Activated CD4-positive, alpha-beta T cell treated with anti-CD3 and anti-CD28 coated beads, Interleukin-2, amount 50 U/mL, for 24 hours (primary cell): ENCODE data around the gene HMGN2.
"Not testable (repeated sequence)": the region's sequence is repeated elsewhere in the genome, so short reads cannot be mapped to it uniquely, and the experiment has no call there.

ENCODE experiments used
- DNase-seq, 2 donors: peaks; one replicate each; pipeline ENCODE4 v3.0.0-alpha.2; 2020; ENCODE audit warnings: low read depth in 1 of 2, low spot score in 1 of 2

Gene HMGN2

GRCh38 chr1:26476958-26477357, 4.7 kb downstream of the HMGN2 start:
- no peak for DNase-seq

- DNase-seq: no peak
These were observed 5.4 kb downstream of the HMGN2 start for GRCh38 chr1:26477446-26478152.

- no peak for DNase-seq
These were observed 5.9 kb downstream of the HMGN2 start for GRCh38 chr1:26478159-26478558.

- no peak for DNase-seq
These were observed 6.7 kb downstream of the HMGN2 start for GRCh38 chr1:26478988-26479387.

GRCh38 chr1:26482921-26483320, 10.7 kb downstream of the HMGN2 start:
- DNase-seq: no peak

- no peak for DNase-seq
These were observed 11.7 kb downstream of the HMGN2 start for GRCh38 chr1:26483980-26484379.

GRCh38 chr1:26490155-26490554, 17.9 kb downstream of the HMGN2 start:
- no peak for DNase-seq

- DNase-seq: no peak
These were observed 21.0 kb downstream of the HMGN2 start for GRCh38 chr1:26493267-26493666.

- no peak for DNase-seq
These were observed 21.7 kb downstream of the HMGN2 start for GRCh38 chr1:26493938-26494337.

GRCh38 chr1:26496861-26497260, 24.6 kb downstream of the HMGN2 start:
- no peak for DNase-seq

GRCh38 chr1:26498894-26499293, 26.7 kb downstream of the HMGN2 start:
- no peak for DNase-seq

- peak; percentile 88 to 95 for DNase-seq
These were observed 28.4 kb downstream of the HMGN2 start for GRCh38 chr1:26500488-26501175.

GRCh38 chr1:26510711-26511110, 38.5 kb downstream of the HMGN2 start:
- not testable (repeated sequence) for DNase-seq

- DNase-seq: not testable (repeated sequence)
These were observed 43.6 kb downstream of the HMGN2 start for GRCh38 chr1:26515836-26516235.

GRCh38 chr1:26516987-26517765, 44.9 kb downstream of the HMGN2 start:
- DNase-seq: no peak

GRCh38 chr1:26517766-26518049, 45.5 kb downstream of the HMGN2 start:
- no peak for DNase-seq

GRCh38 chr1:26518355-26518754, 46.1 kb downstream of the HMGN2 start:
- no peak for DNase-seq

GRCh38 chr1:26520339-26520738, 48.1 kb downstream of the HMGN2 start:
- DNase-seq: no peak

GRCh38 chr1:26521669-26522030, 49.4 kb downstream of the HMGN2 start:
- DNase-seq: no peak

GRCh38 chr1:26522073-26522472, 49.8 kb downstream of the HMGN2 start:
- DNase-seq: no peak

GRCh38 chr1:26524181-26524580, 51.9 kb downstream of the HMGN2 start:
- no peak for DNase-seq
